Mesendoderm (in vitro differentiated cells): Measurements from ENCODE around the gene KDM4B.

Source experiments
- DNase-seq: peaks from one replicate; pipeline ENCODE4 v3.0.0; 2013
- H2AK5ac ChIP-seq: 2 replicates; pipeline ENCODE4 v1.6.1; 2013; ENCODE audit warnings: low read length, inconsistent platforms
- H2BK120ac ChIP-seq: 2 replicates; pipeline ENCODE4 v1.6.1; 2013; ENCODE audit warnings: low read depth, mild to moderate bottlenecking, low read length, moderate library complexity, mixed read lengths
- H2BK15ac ChIP-seq: replicated peaks from 2 replicates; pipeline ENCODE4 v1.6.1; 2013; ENCODE audit warnings: low read depth, mild to moderate bottlenecking, moderate library complexity
- H2BK5ac ChIP-seq: 2 replicates; pipeline ENCODE4 v1.6.1; 2013; ENCODE audit warnings: low read length, inconsistent platforms
- H3K18ac ChIP-seq: 2 replicates; pipeline ENCODE4 v1.6.1; 2013; ENCODE audit warnings: mild to moderate bottlenecking, low read length, mixed read lengths
- H3K23ac ChIP-seq: one replicate; pipeline ENCODE4 v1.6.1; 2013; ENCODE audit warnings: low read length
- H3K27ac ChIP-seq: 2 replicates; pipeline ENCODE4 v1.5.1; 2013; ENCODE audit warnings: low read depth, mild to moderate bottlenecking, inconsistent platforms, low read length, moderate library complexity
- H3K27me3 ChIP-seq: 2 replicates; pipeline ENCODE4 v1.6.1; 2013; ENCODE audit warnings: low read length, control low read depth, mild to moderate bottlenecking, inconsistent platforms; ENCODE audit not compliant: insufficient read depth, poor library complexity
- H3K36me3 ChIP-seq: 2 replicates; pipeline ENCODE4 v1.6.1; 2013; ENCODE audit warnings: low read length, inconsistent platforms; ENCODE audit not compliant: control insufficient read depth, insufficient read depth
- H3K4ac ChIP-seq: one replicate; pipeline ENCODE4 v1.6.1; 2013; ENCODE audit warnings: low read depth, mild to moderate bottlenecking, low read length, moderate library complexity
- H3K4me1 ChIP-seq: 2 replicates; pipeline ENCODE4 v1.6.1; 2013; ENCODE audit warnings: low read depth, low read length, inconsistent platforms; ENCODE audit not compliant: control insufficient read depth
- H3K4me2 ChIP-seq: 2 replicates; pipeline ENCODE4 v1.6.1; 2013; ENCODE audit warnings: low read length
- H3K4me3 ChIP-seq: 2 replicates; pipeline ENCODE4 v1.5.1; 2013; ENCODE audit warnings: mild to moderate bottlenecking, low read length
- H3K56ac ChIP-seq: one replicate; pipeline ENCODE4 v1.6.1; 2013; ENCODE audit warnings: low read length
- H3K79me1 ChIP-seq: 2 replicates; pipeline ENCODE4 v1.6.1; 2013; ENCODE audit warnings: low read length, inconsistent platforms
- H3K79me2 ChIP-seq: 2 replicates; pipeline ENCODE4 v1.6.1; 2013; ENCODE audit warnings: mild to moderate bottlenecking, low read length; ENCODE audit not compliant: control insufficient read depth, insufficient read depth
- H3K9ac ChIP-seq: 2 replicates; pipeline ENCODE4 v1.6.1; 2013; ENCODE audit warnings: low read length, inconsistent platforms
- H4K5ac ChIP-seq: one replicate; pipeline ENCODE4 v1.6.1; 2013; ENCODE audit warnings: low read length
- H4K8ac ChIP-seq: one replicate; pipeline ENCODE4 v1.6.1; 2013; ENCODE audit warnings: low read depth, mild to moderate bottlenecking, control low read depth, low read length, moderate library complexity
- WGBS: extraction: QIAGEN DNeasy Blood & Tissue Kit; methylation state at CpG from one replicate; pipeline ENCODE4 v1.1.7; 2013; ENCODE audit warnings: low lambda C conversion rate, missing lambda C conversion rate; ENCODE audit not compliant: insufficient coverage; ENCODE audit errors: extremely low coverage; 5-methylcytosine and 5-hydroxymethylcytosine counted together

The KDM4B gene

GRCh38 chr19:5128936-5129389, 160.1 kb downstream of the KDM4B start:
- H3K9ac ChIP-seq: no peak overlapping the region
- H3K4ac ChIP-seq: no peak overlapping the region
- H2BK15ac ChIP-seq: no peak overlapping the region
- no peak overlapping the region for H3K27ac ChIP-seq
- H3K18ac ChIP-seq: no peak overlapping the region
- no peak overlapping the region for H2AK5ac ChIP-seq
- H3K79me2 ChIP-seq: no peaks in the 10 kb centered on the region
- H3K4me2 ChIP-seq: no peak overlapping the region
- no peak overlapping the region for H2BK120ac ChIP-seq
- peaks cover 9% of the 10 kb centered on the region for H3K4me1 ChIP-seq
- H3K36me3 ChIP-seq: no peaks in the 10 kb centered on the region
- H4K5ac ChIP-seq: no peak overlapping the region
- no peak for DNase-seq
- H2BK5ac ChIP-seq: no peak overlapping the region
- no CpG with 5 or more reads among the region's 9 CpGs for WGBS
- H3K23ac ChIP-seq: no peak overlapping the region
- no peak overlapping the region for H3K4me3 ChIP-seq
- no peaks in the 10 kb centered on the region for H3K79me1 ChIP-seq
- H3K56ac ChIP-seq: no peak overlapping the region
- no peaks in the 10 kb centered on the region for H3K27me3 ChIP-seq
- no peak overlapping the region for H4K8ac ChIP-seq

- peak overlapping the region; percentile 19 for H3K9ac ChIP-seq
- H2BK120ac ChIP-seq: no peak overlapping the region
- H3K23ac ChIP-seq: no peak overlapping the region
- no peak overlapping the region for H4K8ac ChIP-seq
- no peak for DNase-seq
- H3K27me3 ChIP-seq: no peaks in the 10 kb centered on the region
- no peak overlapping the region for H2BK15ac ChIP-seq
- H3K4me1 ChIP-seq: peaks cover 9% of the 10 kb centered on the region
- no peak overlapping the region for H3K4ac ChIP-seq
- no CpG with 5 or more reads among the region's 13 CpGs for WGBS
- no peaks in the 10 kb centered on the region for H3K36me3 ChIP-seq
- no peak overlapping the region for H4K5ac ChIP-seq
- no peak overlapping the region for H3K4me3 ChIP-seq
- H3K18ac ChIP-seq: peak overlapping the region; percentile 12
- H2AK5ac ChIP-seq: no peak overlapping the region
- no peaks in the 10 kb centered on the region for H3K79me1 ChIP-seq
- H3K4me2 ChIP-seq: no peak overlapping the region
- H3K79me2 ChIP-seq: no peaks in the 10 kb centered on the region
- H3K56ac ChIP-seq: no peak overlapping the region
- H2BK5ac ChIP-seq: no peak overlapping the region
- H3K27ac ChIP-seq: no peak overlapping the region
These were observed 160.8 kb downstream of the KDM4B start for GRCh38 chr19:5129691-5130090.

GRCh38 chr19:5130371-5131030, 161.6 kb downstream of the KDM4B start:
- Histone ChIP-seq H3K27me3 (no peaks in the 10 kb centered on the region), H3K79me1 (no peaks in the 10 kb centered on the region), H3K56ac (peak overlapping the region; percentile 56), H2BK5ac (no peak overlapping the region), H3K4ac (no peak overlapping the region), H3K36me3 (no peaks in the 10 kb centered on the region), H2BK15ac (no peak overlapping the region), H3K27ac (no peak overlapping the region), H2BK120ac (no peak overlapping the region), H3K4me2 (no peak overlapping the region), H3K18ac (no peak overlapping the region), H3K4me1 (peaks cover 4% of the 10 kb centered on the region), H2AK5ac (peak overlapping the region; percentile 24), H3K23ac (no peak overlapping the region), H3K9ac (no peak overlapping the region), H3K79me2 (no peaks in the 10 kb centered on the region), H4K8ac (no peak overlapping the region), H4K5ac (no peak overlapping the region), H3K4me3 (no peak overlapping the region)
- DNase-seq: no peak
- WGBS: no CpG with 5 or more reads among the region's 27 CpGs

GRCh38 chr19:5131031-5131505, 162.2 kb downstream of the KDM4B start:
- Histone ChIP-seq H3K4me1 (peaks cover 4% of the 10 kb centered on the region), H2BK120ac (no peak overlapping the region), H4K5ac (no peak overlapping the region), H3K4me3 (no peak overlapping the region), H3K23ac (no peak overlapping the region), H2BK5ac (no peak overlapping the region), H3K79me1 (no peaks in the 10 kb centered on the region), H3K4me2 (no peak overlapping the region), H3K27me3 (no peaks in the 10 kb centered on the region), H3K36me3 (no peaks in the 10 kb centered on the region), H2BK15ac (no peak overlapping the region), H3K4ac (no peak overlapping the region), H3K56ac (peak overlapping the region; percentile 56), H3K9ac (no peak overlapping the region), H3K18ac (peak overlapping the region; percentile 1), H2AK5ac (no peak overlapping the region), H3K27ac (no peak overlapping the region), H4K8ac (no peak overlapping the region), H3K79me2 (no peaks in the 10 kb centered on the region)
- no peak for DNase-seq
- WGBS: no CpG with 5 or more reads among the region's 21 CpGs

- peak overlapping the region; percentile 52 for H3K27ac ChIP-seq
- no peak overlapping the region for H3K9ac ChIP-seq
- no peak overlapping the region for H3K4me2 ChIP-seq
- no peak for DNase-seq
- H3K23ac ChIP-seq: no peak overlapping the region
- no CpG with 5 or more reads among the region's 25 CpGs for WGBS
- no peaks in the 10 kb centered on the region for H3K79me2 ChIP-seq
- H2BK15ac ChIP-seq: no peak overlapping the region
- H4K8ac ChIP-seq: no peak overlapping the region
- no peak overlapping the region for H2BK120ac ChIP-seq
- no peaks in the 10 kb centered on the region for H3K79me1 ChIP-seq
- no peak overlapping the region for H3K4ac ChIP-seq
- H3K18ac ChIP-seq: peak overlapping the region; percentile 5
- H2AK5ac ChIP-seq: no peak overlapping the region
- H3K27me3 ChIP-seq: no peaks in the 10 kb centered on the region
- H3K4me3 ChIP-seq: no peak overlapping the region
- no peak overlapping the region for H4K5ac ChIP-seq
- H2BK5ac ChIP-seq: no peak overlapping the region
- no peaks in the 10 kb centered on the region for H3K36me3 ChIP-seq
- peaks cover 4% of the 10 kb centered on the region for H3K4me1 ChIP-seq
- peak overlapping the region; percentile 30 for H3K56ac ChIP-seq
These were observed 162.7 kb downstream of the KDM4B start for GRCh38 chr19:5131506-5132205.
